SU-DHL-6 (cell line): ENCODE data around the gene TRIM29.

ENCODE experiments used
- EZH2phosphoT487 ChIP-seq: fragments of 200-600 bp; sonication (generic), shearing (Covaris generic); conservative IDR thresholded peaks from 2 replicates; pipeline ENCODE4 v1.6.1; 2018; ENCODE audit warnings: mild to moderate bottlenecking, antibody characterized with exemption, low read length, moderate library complexity, mixed read lengths
- TF ChIP-seq, protein P1 (sequence below): fragments of 200-600 bp; sonication (generic); IDR thresholded peaks from one replicate; pipeline ENCODE4 v1.5.1; 2017; ENCODE audit warnings: antibody characterized with exemption, mild to moderate bottlenecking, low read length, moderate library complexity; ENCODE audit not compliant: insufficient read depth, poor library complexity, severe bottlenecking

DNA sequence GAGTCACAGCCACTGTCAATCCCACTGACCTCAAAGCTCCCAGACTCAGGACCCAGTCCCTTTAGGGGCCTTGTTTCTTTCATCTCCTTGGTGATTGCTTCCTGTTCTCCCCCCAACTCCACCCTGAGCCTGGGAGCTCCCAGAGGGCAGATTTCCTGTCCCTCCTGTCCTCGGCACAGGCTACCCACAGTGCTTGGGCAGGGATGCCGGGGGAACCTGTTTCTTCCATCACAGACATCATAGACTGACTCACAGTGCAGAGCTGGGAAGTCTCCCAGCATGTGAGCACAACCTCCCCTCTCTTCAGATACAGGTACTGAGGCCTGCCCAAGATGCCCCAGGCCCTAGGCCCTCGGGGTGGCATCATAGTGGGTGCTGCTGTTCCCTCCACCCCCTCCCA lies 16.6 kb downstream of the TRIM29 start:
- TF ChIP-seq, protein P1, sequence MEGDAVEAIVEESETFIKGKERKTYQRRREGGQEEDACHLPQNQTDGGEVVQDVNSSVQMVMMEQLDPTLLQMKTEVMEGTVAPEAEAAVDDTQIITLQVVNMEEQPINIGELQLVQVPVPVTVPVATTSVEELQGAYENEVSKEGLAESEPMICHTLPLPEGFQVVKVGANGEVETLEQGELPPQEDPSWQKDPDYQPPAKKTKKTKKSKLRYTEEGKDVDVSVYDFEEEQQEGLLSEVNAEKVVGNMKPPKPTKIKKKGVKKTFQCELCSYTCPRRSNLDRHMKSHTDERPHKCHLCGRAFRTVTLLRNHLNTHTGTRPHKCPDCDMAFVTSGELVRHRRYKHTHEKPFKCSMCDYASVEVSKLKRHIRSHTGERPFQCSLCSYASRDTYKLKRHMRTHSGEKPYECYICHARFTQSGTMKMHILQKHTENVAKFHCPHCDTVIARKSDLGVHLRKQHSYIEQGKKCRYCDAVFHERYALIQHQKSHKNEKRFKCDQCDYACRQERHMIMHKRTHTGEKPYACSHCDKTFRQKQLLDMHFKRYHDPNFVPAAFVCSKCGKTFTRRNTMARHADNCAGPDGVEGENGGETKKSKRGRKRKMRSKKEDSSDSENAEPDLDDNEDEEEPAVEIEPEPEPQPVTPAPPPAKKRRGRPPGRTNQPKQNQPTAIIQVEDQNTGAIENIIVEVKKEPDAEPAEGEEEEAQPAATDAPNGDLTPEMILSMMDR: no peak
- no peak for TF ChIP-seq EZH2phosphoT487
